ENCODE results near the gene PLEKHG7. TPM values are rescaled to one million over a fixed set of nuclear protein-coding genes. Genes with fewer than 3 reads are reported as not detected.

Gene PLEKHG7
- total RNA-seq, 2 donors from 2014 or later, result 0.84 to 0.89 TPM

DNA sequence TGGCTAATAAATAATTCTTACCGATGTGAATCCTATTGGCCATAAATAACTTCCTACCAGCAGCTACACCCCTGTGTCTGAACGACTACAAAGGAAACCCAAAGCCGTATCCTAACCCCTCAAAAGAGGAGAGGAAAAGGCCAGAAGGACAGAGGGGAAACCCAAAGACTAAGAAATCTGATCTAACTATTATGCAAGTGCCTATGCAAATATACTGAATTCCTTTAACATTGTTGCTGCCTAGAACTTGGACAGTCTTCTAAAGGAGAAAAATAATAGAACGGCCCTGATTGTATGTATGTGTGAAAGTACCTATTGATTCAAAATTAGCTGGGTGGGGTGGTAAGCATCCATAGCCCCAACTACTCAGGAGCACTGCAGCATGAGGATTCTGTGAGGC, 997 bp downstream of the PLEKHG7 start:
- intact Hi-C loops (cut with DNase I, micrococcal nuclease), result no loop called here
- no peak for ATAC-seq
- DNase-seq, result no peak

DNA sequence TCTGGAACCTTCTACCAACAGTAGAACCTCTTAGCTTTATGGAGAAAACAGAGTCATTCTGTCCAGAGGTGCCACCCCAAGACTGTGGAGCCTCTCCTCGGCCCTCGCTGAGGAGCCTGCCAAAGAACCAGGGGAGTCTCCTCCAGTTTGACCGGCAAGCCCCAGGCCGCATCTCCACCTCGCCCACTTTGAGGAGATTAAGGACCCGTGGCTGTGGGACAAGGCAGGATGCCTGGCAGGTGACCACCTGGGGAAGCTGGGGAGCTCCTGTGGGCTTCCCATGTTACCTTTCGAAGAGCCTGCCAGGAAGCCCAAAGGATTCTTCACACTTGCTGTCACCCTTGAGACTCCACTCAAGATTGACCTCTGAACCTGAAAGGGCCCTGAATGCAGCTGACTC, 3.8 kb downstream of the PLEKHG7 start:
- DNase-seq (no peak), ATAC-seq (no peak)
- intact Hi-C loops (cut with DNase I, micrococcal nuclease), result no loop called here

DNA sequence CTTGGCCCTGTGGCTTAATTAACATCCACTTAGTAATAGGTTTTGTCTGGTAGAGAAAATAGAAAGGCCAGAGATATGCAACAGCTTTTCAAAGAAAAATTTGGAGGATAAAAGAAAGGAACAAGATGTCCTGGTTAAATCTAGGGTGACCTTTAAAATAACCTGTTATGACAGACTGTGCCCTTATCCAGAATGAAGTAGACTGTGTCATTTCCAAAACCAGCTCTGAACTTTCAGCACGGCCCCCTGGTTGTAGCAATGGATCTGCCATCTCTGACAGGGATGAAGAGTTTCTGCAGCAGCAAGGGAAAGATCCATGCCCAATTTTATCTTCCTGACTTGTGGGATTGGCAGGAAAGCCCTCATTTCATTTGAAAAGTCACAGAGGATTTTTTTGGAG, 5.1 kb downstream of the PLEKHG7 start:
- intact Hi-C loops (cut with DNase I, micrococcal nuclease), result no loop called here
- DNase-seq, result no peak
- no peak for ATAC-seq

GRCh38 chr12:92715625-92716024, 12.8 kb downstream of the PLEKHG7 start:
- intact Hi-C loops (cut with DNase I, micrococcal nuclease), result no loop called here
- DNase-seq, result no peak
- ATAC-seq, result no peak

DNA sequence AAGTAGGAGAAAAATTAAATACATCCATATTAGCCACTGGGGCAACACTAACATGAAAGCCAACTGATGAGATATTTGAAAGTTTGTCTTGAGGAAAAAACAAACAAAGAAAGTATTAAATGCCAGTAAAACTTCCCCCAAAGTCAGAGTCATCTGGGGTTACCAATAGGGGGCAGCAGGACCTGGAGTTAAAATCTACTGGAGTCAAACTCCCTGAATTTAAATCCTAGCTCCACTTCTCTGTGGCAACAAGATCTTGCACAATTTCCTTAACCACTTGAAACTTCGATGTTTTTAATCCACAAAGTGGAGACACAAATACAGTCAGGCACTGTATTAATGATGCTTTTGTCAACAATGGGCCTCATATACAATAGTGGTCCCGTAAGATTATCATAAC, 14.4 kb downstream of the PLEKHG7 start:
- ATAC-seq (no peak), DNase-seq (no peak)
- intact Hi-C loops (cut with DNase I, micrococcal nuclease), result no loop called here

DNA sequence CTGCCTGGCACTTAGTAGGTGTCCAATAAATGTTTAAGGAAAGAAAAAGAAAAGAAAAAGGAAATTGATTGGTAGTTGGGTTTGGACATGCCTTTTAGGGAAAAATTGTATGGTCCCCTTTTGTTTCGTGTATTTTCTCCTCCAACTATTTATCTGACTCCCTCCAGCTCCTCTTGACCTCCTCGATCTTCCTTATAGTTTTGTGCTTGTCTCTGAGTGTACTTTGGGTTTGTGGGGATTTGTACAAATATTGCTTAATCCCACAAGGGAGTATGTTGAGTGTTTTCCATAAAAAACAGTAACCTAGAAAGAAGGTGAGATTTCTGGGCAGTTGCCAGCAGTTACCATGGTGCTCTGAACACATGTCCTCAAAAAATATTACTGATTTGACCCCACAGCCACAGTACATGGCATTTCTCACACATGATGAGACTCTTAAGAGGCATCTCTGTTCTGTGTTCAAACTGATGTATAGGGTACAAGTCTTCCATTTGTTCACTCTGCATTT, 15.7 kb downstream of the PLEKHG7 start:
- ATAC-seq (no peak), DNase-seq (no peak)
- intact Hi-C loops (cut with DNase I, micrococcal nuclease), result no loop called here

- intact Hi-C loops (cut with DNase I, micrococcal nuclease), result no loop called here
- DNase-seq (no peak), ATAC-seq (no peak)
Measured at GRCh38 chr12:92719674-92720073, 16.9 kb downstream of the PLEKHG7 start.

DNA sequence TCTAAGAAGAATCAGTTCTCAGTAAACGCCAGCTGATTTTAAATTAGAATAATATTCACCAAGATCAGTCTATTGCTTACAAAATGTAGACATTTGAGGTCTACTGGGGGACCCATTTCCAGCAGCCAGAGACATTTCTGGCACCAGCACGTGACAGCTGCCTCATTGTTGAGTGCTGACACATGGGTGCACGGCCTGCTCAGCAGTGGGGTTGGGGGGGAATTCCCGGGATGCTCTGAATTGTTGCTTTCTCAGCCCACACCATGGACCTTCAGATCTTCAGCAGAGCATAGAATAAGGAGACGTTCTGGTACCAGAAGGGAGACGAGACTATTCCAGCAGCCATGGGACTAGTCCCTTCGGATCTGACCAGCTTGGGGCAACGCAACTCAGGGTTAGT, 18.3 kb downstream of the PLEKHG7 start:
- DNase-seq (no peak), ATAC-seq (no peak)
- intact Hi-C loops (cut with DNase I, micrococcal nuclease), result no loop called here

DNA sequence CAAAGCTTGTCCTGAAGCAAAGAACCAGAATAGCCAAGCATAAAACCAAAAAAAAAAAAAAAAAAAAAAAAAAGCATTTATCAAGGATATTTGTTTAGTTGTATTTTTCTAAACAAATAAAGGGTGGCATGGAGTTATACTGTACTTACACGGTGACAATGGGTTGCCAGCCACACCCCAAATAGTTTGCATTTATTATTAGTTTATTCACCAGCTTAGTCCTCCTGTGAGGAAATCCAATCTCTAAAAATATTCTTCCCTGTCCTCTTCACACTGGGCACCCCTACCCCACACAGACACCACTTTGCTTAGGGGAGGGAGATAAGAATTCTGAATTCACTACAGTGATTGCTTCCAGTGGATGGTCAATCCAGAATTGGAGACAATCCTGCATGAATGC, 18.9 kb downstream of the PLEKHG7 start:
- no peak for DNase-seq
- intact Hi-C loops (cut with DNase I, micrococcal nuclease), result no loop called here
- no peak for ATAC-seq

DNA sequence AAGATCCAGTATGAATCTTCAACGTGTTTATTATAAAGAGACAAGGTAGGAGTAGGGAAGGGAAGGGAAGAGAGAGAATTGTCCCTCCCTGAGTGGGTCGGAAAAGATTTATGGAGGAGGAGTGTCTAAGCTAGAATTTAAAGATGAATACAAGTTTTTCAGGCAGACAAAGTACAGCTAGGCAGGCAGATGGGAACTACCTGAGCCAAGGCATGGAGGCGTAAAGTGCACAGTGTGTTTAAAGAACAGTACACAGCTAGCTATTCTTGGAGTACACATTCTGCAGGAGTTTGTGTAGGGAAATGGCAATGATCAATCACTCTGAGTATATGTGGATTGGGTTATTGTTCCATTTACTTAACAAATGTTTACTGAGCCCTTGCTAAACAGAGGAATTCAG, 20.1 kb downstream of the PLEKHG7 start:
- ATAC-seq, result no peak
- intact Hi-C loops (cut with DNase I, micrococcal nuclease), result no loop called here
- DNase-seq, result no peak

DNA sequence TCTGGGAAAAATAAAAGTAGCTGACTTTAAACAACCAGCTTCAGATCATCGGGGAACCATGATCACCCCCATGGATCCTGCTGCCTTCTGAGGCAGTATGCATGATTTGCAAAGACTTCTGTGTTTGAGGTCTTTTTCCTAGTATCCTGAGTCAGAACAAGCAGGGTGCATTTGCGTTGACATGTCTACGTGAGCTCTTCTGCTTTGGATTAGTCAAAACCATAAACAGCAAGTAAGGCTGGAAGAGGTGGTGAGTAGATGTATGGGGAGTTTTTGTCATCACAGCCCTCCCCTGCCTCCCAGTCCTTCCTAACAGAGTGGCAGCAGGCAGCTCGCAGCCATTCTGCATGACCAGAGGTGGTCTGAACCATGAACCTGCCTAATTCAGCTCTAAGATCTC, 24.1 kb downstream of the PLEKHG7 start:
- intact Hi-C loops (cut with DNase I, micrococcal nuclease), result no loop called here
- ATAC-seq, result no peak
- no peak for DNase-seq

DNA sequence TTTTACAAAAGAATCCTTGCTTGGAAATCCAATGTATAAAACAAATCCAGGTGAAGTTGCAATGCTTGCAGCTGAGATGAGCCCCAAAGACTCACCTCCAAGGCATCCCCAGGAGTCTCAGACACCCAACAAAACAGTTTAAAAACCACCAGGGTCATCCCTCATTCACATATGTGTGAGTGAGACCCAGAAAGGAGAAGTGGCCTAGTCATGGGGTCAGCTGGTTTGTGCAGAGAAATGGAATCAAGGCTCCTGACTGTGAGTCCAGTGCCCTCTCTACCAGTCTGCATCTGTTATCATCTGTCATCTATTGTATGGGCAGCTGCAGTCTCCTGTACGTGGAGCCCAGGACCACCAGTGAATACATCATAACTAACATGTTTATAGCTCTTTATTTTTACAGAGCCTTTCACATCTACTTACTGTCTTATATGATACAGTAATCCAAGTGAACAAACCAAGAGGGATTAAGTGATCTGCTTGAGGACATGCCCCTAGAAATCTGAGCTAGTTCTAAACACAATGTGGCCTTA, 27.1 kb downstream of the PLEKHG7 start:
- no peak for ATAC-seq
- intact Hi-C loops (cut with DNase I, micrococcal nuclease), result no loop called here
- DNase-seq, result no peak

GRCh38 chr12:92730758-92731157, 28.0 kb downstream of the PLEKHG7 start:
- ATAC-seq (no peak), DNase-seq (no peak)
- intact Hi-C loops (cut with DNase I, micrococcal nuclease), result no loop called here

DNA sequence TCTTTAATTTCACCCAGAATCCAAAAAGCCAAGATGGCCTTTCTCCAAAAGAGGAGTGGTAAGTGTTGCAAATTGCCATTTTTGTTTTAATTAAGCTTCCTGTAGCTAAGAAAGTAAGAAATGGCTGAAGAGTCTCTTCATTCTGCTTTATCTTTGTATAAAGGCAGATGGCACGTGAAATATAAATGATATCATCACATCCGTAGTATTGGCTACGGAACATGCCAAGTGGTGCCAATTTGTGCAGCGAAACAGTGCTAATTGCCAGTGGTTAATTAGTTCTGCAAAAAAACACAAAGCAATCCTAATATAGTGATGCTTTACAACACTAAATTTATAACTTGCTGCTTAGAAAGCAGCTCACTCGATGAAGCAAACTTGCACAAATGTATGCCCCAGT, 29.4 kb downstream of the PLEKHG7 start:
- DNase-seq (no peak), ATAC-seq (no peak)
- intact Hi-C loops (cut with DNase I, micrococcal nuclease), result no loop called here

GRCh38 chr12:92732716-92733115, 29.9 kb downstream of the PLEKHG7 start:
- ATAC-seq (no peak), DNase-seq (no peak)
- intact Hi-C loops (cut with DNase I, micrococcal nuclease), result no loop called here

DNA sequence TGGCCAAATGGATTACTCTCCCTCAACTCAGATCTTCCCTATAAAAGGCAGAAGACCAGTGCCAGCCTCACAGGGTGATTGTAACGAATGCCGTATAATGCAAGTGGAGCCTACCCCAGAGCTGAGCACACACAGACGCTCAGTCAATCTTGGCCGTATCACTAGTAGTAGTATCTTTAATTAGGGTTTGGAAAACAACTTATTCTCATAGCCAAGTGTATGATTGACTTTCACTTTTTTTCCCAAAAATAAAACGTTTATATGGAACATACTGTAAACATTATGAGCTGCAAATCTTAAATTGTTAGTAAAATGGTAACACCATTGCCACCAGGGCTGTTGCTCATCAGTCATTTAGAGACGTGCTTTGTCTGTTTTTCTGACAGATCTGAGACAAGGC, 30.4 kb downstream of the PLEKHG7 start:
- ATAC-seq (no peak), DNase-seq (no peak)
- intact Hi-C loops (cut with DNase I, micrococcal nuclease), result no loop called here

- intact Hi-C loops (cut with DNase I, micrococcal nuclease), result no loop called here
- DNase-seq, result no peak
- ATAC-seq, result no peak
Measured at GRCh38 chr12:92733661-92734060, 30.9 kb downstream of the PLEKHG7 start.

GRCh38 chr12:92735131-92735721, 32.4 kb downstream of the PLEKHG7 start:
- intact Hi-C loops (cut with DNase I, micrococcal nuclease), result no loop called here
- DNase-seq (no peak), ATAC-seq (no peak)

DNA sequence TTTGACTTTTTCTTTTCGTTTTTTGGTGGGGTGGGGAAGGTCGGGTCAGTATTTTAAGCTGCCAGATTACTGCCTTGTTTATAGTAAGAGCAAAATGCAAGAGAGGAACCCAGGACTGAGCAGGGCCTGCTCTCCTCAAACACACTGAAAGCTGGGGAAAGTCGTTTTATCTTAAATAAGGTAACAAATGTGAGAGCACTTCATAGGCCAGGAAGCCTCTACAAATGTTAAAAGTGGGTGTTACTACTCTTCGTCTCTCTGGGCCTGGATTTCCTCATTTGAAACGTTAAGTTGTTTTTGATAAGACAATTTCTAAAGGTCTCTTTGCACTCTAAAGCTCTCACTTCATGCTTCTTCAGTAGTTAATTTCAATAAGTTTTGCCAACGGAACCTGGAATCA, 33.8 kb downstream of the PLEKHG7 start:
- no peak for ATAC-seq
- intact Hi-C loops (cut with DNase I, micrococcal nuclease), result no loop called here
- no peak for DNase-seq

DNA sequence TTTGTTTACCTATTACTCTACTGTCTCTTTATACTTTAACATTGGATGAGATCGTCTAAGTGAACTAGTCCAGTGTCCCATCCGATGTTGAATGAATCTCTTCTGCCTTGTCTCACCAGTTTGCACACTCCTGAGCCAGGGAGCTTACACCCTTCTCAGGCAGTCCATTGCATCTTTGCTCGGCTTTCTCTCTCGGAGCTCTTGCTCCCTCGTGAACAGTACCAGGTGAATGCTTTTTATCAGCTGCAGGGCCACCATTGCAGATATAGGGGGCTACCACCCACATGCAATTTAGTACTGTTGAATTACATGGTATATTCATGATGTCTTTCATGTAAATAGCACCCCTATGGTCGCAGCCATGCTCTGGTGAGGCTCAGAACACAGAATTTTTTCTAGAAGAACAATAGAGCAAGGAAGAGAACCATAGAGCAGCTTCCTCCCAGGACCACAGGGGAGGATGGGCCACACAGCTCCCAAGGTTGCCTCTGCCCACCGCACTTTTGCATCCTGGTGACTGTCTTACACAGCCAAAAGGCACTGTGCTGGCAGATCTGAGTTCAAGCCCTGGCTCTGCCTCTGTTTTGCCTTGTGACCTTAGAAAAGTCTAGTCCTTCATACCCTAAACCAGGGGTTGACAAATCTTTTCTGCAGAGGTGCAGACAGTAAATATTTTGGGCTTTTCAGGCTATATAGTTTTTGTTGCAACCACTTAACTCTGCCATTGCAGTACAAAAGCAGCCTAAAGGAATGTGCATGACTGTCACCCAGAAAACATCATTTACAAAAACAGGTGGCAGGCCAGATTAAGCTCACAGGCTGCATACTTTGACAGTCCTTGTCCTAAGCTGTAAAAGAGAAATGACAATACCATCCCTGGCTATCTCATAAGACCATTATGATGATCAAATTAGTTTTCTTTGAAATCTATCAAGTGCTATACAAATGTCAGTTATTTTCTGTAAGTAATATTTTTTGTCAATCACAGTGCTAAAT, 35.4 kb downstream of the PLEKHG7 start:
- no peak for ATAC-seq
- no peak for DNase-seq
- intact Hi-C loops (cut with DNase I, micrococcal nuclease), result no loop called here

Measured in left colon (tissue), 2 donors.